SK-N-SH (cell line): ENCODE measurements around the gene PTPRF.

Experiments
- JUND ChIP-seq: IDR thresholded peaks from 2 replicates; pipeline ENCODE4 v1.4.0; 2012
- RAD21 ChIP-seq: IDR thresholded peaks from 2 replicates; pipeline ENCODE4 v1.6.1; 2012; ENCODE audit warnings: mild to moderate bottlenecking, low read length
- TF ChIP-seq, protein P1 (sequence below): fragments of 200-600 bp; sonication (generic); IDR thresholded peaks from 2 replicates; pipeline ENCODE4 v1.6.1; 2017; ENCODE audit warnings: antibody characterized with exemption, mild to moderate bottlenecking, moderate library complexity

DNA sequence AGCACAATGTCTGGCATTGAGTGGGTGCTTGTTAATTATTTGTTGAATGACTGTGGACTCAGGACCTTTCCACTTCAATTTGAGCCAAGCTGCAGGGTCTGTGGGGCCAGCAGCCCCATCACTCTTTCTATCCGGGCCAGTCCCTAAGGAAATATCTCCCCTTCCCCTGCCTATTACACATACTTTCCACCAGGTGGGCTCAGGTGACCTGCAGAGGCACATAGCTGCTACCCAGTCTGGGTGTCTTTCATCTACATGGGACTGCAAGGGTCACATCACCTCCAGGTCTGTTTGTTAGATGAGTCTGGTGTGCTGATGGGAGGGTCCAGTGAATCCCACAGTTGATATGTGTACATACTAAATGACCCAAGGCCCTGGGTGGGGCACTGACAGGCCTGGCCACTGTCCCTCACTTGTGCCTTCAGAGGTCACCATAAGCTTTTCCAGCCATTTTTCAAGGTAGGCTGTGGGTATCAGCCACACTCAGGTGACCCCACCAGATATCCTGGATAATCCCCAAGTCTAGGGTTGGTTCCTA lies 59.8 kb downstream of the PTPRF start:
- TF ChIP-seq RAD21 = no peak
- no peak for TF ChIP-seq JUND
- TF ChIP-seq, protein P1, sequence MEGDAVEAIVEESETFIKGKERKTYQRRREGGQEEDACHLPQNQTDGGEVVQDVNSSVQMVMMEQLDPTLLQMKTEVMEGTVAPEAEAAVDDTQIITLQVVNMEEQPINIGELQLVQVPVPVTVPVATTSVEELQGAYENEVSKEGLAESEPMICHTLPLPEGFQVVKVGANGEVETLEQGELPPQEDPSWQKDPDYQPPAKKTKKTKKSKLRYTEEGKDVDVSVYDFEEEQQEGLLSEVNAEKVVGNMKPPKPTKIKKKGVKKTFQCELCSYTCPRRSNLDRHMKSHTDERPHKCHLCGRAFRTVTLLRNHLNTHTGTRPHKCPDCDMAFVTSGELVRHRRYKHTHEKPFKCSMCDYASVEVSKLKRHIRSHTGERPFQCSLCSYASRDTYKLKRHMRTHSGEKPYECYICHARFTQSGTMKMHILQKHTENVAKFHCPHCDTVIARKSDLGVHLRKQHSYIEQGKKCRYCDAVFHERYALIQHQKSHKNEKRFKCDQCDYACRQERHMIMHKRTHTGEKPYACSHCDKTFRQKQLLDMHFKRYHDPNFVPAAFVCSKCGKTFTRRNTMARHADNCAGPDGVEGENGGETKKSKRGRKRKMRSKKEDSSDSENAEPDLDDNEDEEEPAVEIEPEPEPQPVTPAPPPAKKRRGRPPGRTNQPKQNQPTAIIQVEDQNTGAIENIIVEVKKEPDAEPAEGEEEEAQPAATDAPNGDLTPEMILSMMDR = peak; percentile 26
